ENCODE data around the gene C1QL4.

Gene C1QL4

DNA sequence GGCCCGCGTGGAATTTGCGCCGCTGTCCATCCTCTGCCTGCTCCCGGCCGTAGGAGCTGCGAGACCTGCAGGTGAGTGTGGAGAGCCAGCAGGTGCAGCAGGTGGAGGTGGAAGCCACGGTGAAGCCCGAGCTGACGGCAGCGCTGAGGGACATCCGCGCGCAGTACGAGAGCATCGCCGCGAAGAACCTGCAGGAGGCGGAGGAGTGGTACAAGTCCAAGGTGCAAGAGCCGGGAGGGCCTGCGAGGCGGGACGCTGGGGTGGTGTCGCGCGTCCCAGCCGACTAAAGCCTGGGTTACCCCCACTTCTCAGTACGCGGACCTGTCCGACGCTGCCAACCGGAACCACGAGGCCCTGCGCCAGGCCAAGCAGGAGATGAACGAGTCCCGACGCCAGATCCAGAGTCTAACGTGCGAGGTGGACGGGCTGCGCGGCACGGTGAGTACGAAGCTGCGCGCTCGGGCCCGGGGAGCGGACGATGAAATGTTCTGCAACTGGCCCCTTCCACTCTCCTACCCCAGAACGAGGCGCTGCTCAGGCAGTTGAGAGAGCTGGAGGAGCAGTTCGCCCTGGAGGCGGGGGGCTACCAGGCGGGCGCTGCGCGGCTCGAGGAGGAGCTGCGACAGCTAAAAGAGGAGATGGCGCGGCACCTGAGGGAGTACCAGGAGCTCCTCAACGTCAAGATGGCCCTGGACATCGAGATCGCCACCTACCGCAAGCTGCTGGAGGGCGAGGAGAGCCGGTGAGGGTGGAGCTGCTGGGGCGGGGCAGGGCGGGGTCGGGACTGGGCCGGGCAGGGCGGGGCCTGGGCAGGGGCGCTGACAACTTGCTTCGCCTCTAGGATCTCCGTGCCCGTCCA, 39.9 kb downstream of the C1QL4 start:
- Mint-ChIP-seq H3K4me1 (peaks cover 30% of the 10 kb centered on the region), H3K4me3 (peak overlapping the region; percentile 37), H3K36me3 (no peaks in the 10 kb centered on the region), H3K27ac (no peak overlapping the region), H3K27me3 (peaks cover 93% of the 10 kb centered on the region), H3K9me3 (no peaks in the 10 kb centered on the region)
- CTCF ChIA-PET = interaction anchor here (0.9 to 12.5 kb wide), 17 partner anchors 8 to 266 kb away, joined by 3 to 103 read pairs (median 5); partner anchors contain the start of genes C1QL4, DNAJC22 and TROAP
- peak; percentile 46 for DNase-seq

GRCh38 chr12:49296034-49296835, 40.8 kb downstream of the C1QL4 start:
- peak; percentile 76 for DNase-seq
- peaks cover 96% of the 10 kb centered on the region for H3K27me3 Mint-ChIP-seq

DNA sequence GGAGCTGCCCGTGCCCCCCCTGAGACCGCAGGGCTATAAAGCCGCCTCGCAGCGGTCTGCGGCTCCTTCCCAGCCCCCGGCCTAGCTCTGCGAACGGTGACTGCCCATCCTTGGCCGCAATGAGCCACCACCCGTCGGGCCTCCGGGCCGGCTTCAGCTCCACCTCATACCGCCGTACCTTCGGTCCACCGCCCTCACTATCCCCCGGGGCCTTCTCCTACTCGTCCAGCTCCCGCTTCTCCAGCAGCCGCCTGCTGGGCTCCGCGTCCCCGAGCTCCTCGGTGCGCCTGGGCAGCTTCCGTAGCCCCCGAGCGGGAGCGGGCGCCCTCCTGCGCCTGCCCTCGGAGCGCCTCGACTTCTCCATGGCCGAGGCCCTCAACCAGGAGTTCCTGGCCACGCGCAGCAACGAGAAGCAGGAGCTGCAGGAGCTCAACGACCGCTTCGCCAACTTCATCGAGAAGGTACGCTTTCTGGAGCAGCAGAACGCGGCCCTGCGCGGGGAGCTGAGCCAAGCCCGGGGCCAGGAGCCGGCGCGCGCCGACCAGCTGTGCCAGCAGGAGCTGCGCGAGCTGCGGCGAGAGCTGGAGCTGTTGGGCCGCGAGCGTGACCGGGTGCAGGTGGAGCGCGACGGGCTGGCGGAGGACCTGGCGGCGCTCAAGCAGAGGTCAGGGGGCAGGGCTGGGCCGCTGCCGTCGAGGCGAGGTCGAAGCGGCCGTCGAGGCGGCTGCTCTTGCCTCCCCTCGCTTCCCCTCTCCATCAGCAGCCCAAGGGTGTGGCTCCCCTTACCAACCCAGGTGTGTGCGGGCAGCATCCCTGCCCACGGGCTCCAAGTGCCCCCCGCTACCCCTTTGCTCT, 41.7 kb downstream of the C1QL4 start, which contains the start of gene PRPH:
PRPH (plus strand) TSS at position 66 of the 855 bp plus-strand sequence; CDS start at position 120, 54 bp downstream.
- Mint-ChIP-seq H3K27me3 (peaks cover 96% of the 10 kb centered on the region), H3K4me1 (peaks cover 25% of the 10 kb centered on the region), H3K27ac (no peak within 1 kb of the TSS), H3K36me3 (no peaks in the 10 kb centered on the region), H3K4me3 (no peak within 1 kb of the TSS), H3K9me3 (no peaks in the 10 kb centered on the region)
- CTCF ChIA-PET = interaction anchor here (0.8 to 12.5 kb wide), 18 partner anchors 8 to 341 kb away, joined by 3 to 103 read pairs (median 5); partner anchors contain the start of genes C1QL4, DNAJC22, SPATS2 and TROAP
- no peak for DNase-seq

More at GRCh38 chr12:49296034-49296835, 40.8 kb downstream of the C1QL4 start:
- Mint-ChIP-seq H3K27ac (no peak overlapping the region), H3K36me3 (no peaks in the 10 kb centered on the region), H3K9me3 (no peaks in the 10 kb centered on the region), H3K4me3 (peak overlapping the region; percentile 37), H3K4me1 (peaks cover 25% of the 10 kb centered on the region)
- CTCF ChIA-PET = interaction anchor here (0.8 to 12.5 kb wide), 21 partner anchors 7 to 267 kb away, joined by 3 to 103 read pairs (median 5); partner anchors contain the start of genes C1QL4, DNAJC22, SPATS2 and TROAP

DNA sequence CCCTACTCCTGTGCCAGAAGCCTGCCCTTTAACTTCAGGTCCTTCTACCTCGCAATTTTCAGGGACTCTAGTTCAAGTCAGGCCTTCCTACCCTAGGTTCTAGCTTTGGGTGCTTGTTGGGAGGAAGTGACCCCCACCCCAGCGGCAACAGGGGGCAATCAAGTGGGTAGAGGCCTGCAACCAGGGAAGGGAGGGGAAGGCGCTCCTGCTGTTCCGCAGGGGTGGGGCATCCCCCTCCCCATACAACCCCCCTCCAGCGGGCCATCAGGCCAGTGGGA, 42.2 kb downstream of the C1QL4 start:
- H3K4me3 Mint-ChIP-seq = no peak overlapping the region
- no peak for DNase-seq
- H3K27me3 Mint-ChIP-seq = peaks cover 94% of the 10 kb centered on the region
- no peak overlapping the region for H3K27ac Mint-ChIP-seq
- H3K36me3 Mint-ChIP-seq = no peaks in the 10 kb centered on the region
- H3K9me3 Mint-ChIP-seq = no peaks in the 10 kb centered on the region
- peaks cover 25% of the 10 kb centered on the region for H3K4me1 Mint-ChIP-seq
- CTCF ChIA-PET = interaction anchor here (0.8 to 12.5 kb wide), 15 partner anchors 8 to 342 kb away, joined by 3 to 103 read pairs (median 6); partner anchors contain the start of genes C1QL4, DNAJC22 and TROAP

DNA sequence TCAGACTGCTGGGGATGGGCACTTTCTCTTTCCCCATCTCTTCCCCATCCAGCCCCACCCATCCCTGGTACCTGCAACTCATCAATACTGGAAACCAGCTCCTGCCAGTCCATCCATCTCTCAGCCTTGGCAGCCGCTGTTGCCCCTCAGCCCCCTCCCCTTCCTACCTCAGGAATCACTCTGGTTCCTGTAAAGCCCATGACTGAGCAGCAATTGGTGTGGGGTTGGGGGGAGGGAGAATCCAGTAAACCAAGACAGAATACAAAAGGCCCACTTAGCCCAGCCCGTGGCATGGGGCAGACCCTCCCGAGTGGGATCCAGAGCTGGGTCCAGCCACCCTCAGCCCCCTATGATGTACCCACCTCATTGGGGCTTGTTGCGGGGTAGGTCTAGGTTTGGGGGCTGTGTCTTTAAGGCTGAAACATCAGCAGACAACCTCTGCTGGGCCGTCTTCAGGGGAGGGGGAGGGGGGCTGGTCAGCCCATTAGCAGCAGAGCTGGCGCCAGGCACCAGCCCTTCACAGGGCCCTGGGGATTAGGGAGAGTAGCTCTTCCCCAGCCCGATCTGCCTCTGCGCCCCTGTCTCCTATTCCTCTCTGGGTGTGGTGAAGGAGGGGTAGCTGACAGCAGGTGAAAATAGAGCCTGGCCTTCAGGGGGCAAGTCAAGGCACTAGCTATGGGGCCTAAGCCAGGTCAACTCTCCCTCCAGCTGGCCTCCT, 42.7 kb downstream of the C1QL4 start:
- Mint-ChIP-seq H3K4me1 (peaks cover 25% of the 10 kb centered on the region), H3K27ac (no peak overlapping the region), H3K4me3 (no peak overlapping the region), H3K27me3 (peaks cover 92% of the 10 kb centered on the region), H3K36me3 (no peaks in the 10 kb centered on the region), H3K9me3 (no peaks in the 10 kb centered on the region)
- no peak for DNase-seq
- CTCF ChIA-PET = interaction anchor here (0.8 to 12.5 kb wide), 14 partner anchors 25 to 342 kb away, joined by 3 to 103 read pairs (median 7); partner anchors contain the start of genes DNAJC22 and TROAP

GRCh38 chr12:49293056-49293956, 43.7 kb downstream of the C1QL4 start:
- DNase-seq = no peak
- Mint-ChIP-seq H3K36me3 (no peaks in the 10 kb centered on the region), H3K4me3 (no peak overlapping the region), H3K27ac (no peak overlapping the region), H3K4me1 (peaks cover 23% of the 10 kb centered on the region), H3K9me3 (no peaks in the 10 kb centered on the region), H3K27me3 (peaks cover 88% of the 10 kb centered on the region)
- CTCF ChIA-PET = interaction anchor here (0.8 to 12.5 kb wide), 10 partner anchors 8 to 214 kb away, joined by 3 to 103 read pairs (median 5); partner anchors contain the start of gene DNAJC22

DNA sequence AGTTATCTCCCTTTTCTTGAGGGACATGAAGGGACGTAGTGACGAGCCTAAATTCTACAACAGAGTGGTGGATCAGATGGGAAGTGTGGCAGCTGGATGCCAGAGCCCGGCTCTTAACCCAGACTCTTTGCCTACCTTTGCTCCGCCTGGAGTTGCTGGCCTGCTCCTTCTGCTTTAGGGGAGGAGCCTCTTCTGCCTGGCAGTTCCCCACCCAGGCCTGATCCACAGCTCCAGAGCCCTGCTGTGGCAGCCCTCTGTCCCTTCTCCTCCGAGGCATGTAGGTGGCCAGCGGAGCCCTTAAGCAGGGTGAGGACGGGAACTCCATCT, 44.3 kb downstream of the C1QL4 start:
- Mint-ChIP-seq H3K4me1 (peaks cover 16% of the 10 kb centered on the region), H3K4me3 (no peak overlapping the region), H3K27ac (no peak overlapping the region), H3K36me3 (no peaks in the 10 kb centered on the region), H3K9me3 (no peaks in the 10 kb centered on the region), H3K27me3 (peaks cover 88% of the 10 kb centered on the region)
- no peak for DNase-seq
- CTCF ChIA-PET = interaction anchor here (0.6 to 12.5 kb wide), 8 partner anchors 9 to 291 kb away, joined by 3 to 103 read pairs (median 4); partner anchors contain the start of gene DNAJC22

DNA sequence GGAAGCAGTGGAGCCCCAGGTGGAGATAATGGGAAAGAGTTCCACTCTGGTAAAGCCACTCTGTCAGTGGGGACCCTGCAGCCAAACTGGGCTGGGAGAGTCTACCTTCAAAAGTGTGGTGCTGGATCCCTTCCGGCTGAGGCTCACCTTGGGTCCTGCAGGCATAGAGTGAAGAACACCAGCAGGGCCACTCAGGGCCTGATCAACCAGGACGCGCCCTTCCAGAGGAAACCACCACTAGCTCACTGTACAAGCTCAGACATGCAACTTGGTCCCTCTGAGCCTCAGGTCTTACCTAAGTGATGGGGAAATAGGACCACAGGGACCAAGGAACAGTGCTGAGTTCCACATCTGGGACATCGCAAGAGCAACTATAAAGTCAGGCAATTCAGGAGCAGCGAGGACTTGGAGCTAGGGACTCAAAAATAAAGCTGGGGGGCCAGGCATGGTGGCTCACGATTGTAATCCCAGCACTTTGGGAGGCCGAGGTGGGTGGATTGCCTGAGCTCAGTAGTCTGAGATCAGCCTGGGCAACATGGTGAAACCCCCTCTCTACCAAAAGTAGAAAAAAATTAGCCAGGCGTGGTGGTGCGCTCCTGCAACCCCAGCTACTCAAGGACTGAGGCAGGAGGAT, 47.9 kb downstream of the C1QL4 start:
- DNase-seq = no peak
- H3K36me3 Mint-ChIP-seq = no peaks in the 10 kb centered on the region
- H3K27ac Mint-ChIP-seq = no peak overlapping the region
- H3K27me3 Mint-ChIP-seq = peaks cover 82% of the 10 kb centered on the region
- CTCF ChIA-PET = interaction anchor here (0.6 to 12.5 kb wide), 24 partner anchors 9 to 315 kb away, joined by 3 to 103 read pairs (median 4); partner anchors contain the start of genes C1QL4, DNAJC22, SPATS2 and TROAP
- no peaks in the 10 kb centered on the region for H3K9me3 Mint-ChIP-seq
- no peak overlapping the region for H3K4me3 Mint-ChIP-seq
- H3K4me1 Mint-ChIP-seq = peaks cover 2% of the 10 kb centered on the region

GRCh38 chr12:49288412-49288853, 48.6 kb downstream of the C1QL4 start:
- H3K27ac Mint-ChIP-seq = no peak overlapping the region
- DNase-seq = peak; percentile 84
- no peaks in the 10 kb centered on the region for H3K36me3 Mint-ChIP-seq
- no peaks in the 10 kb centered on the region for H3K9me3 Mint-ChIP-seq
- H3K4me1 Mint-ChIP-seq = peaks cover 2% of the 10 kb centered on the region
- CTCF ChIA-PET = interaction anchor here (0.7 to 12.5 kb wide), 21 partner anchors 9 to 316 kb away, joined by 3 to 103 read pairs (median 5); partner anchors contain the start of genes C1QL4, DNAJC22, SPATS2 and TROAP
- no peak overlapping the region for H3K4me3 Mint-ChIP-seq
- H3K27me3 Mint-ChIP-seq = peaks cover 81% of the 10 kb centered on the region

- no peak for DNase-seq
- H3K9me3 Mint-ChIP-seq = no peaks in the 10 kb centered on the region
- H3K36me3 Mint-ChIP-seq = no peaks in the 10 kb centered on the region
- CTCF ChIA-PET = interaction anchor here (1.2 to 12.5 kb wide), 10 partner anchors 7 to 316 kb away, joined by 3 to 103 read pairs (median 18); partner anchors contain the start of genes C1QL4, DNAJC22 and PRPH
- H3K4me3 Mint-ChIP-seq = no peak overlapping the region
- H3K27ac Mint-ChIP-seq = no peak overlapping the region
- peaks cover 76% of the 10 kb centered on the region for H3K27me3 Mint-ChIP-seq
- peaks cover 2% of the 10 kb centered on the region for H3K4me1 Mint-ChIP-seq
Observed at GRCh38 chr12:49287876-49288275, 49.1 kb downstream of the C1QL4 start.

DNA sequence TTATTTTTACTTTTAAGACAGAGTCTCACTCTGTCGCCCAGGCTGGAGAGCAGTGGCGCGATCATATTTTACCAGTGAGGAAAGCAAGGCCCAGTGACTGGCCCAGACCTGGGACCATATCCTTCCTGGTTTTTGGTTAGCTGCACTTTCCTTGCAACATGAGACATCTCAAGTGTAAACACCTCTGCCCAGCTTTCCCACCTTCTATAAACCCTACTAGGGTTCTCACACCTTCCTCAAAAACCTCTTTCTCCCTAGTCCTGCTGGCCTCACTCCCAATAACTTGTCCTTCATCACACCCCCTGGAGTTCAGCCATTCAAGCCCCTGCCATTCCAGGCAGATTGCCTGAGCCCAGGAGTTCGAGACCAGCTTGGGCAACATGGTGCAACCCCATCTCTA, 52.3 kb downstream of the C1QL4 start:
- peaks cover 2% of the 10 kb centered on the region for H3K4me1 Mint-ChIP-seq
- no peak overlapping the region for H3K4me3 Mint-ChIP-seq
- H3K9me3 Mint-ChIP-seq = no peaks in the 10 kb centered on the region
- no peak overlapping the region for H3K27ac Mint-ChIP-seq
- CTCF ChIA-PET = interaction anchor here (1.2 to 7.2 kb wide), 5 partner anchors 13 to 74 kb away, joined by 3 to 91 read pairs (median 6); partner anchors contain the start of gene DNAJC22
- DNase-seq = no peak
- H3K27me3 Mint-ChIP-seq = peaks cover 79% of the 10 kb centered on the region
- H3K36me3 Mint-ChIP-seq = no peaks in the 10 kb centered on the region

Measured in activated naive CD4-positive, alpha-beta T cell treated with anti-CD3 and anti-CD28 coated beads, Interleukin-2, amount 10 ng/mL, durations not matched to agents 7 days and 5 days (primary cell).